NCI-H2227 (cell line): ENCODE measurements around the gene KLK7.

Experiments used
- DNase-seq: peaks from one replicate; lab custom pipeline; 2025; ENCODE audit not compliant: unreplicated experiment; lab: John Stamatoyannopoulos, UW

Gene KLK7

GRCh38 chr19:50939596-50939995, 44.1 kb downstream of the KLK7 start:
- no peak for DNase-seq

- DNase-seq: no peak
Observed at GRCh38 chr19:50933640-50934039, 50.1 kb downstream of the KLK7 start.

- no peak for DNase-seq
Observed at GRCh38 chr19:50932690-50933083, 51.0 kb downstream of the KLK7 start.

DNA sequence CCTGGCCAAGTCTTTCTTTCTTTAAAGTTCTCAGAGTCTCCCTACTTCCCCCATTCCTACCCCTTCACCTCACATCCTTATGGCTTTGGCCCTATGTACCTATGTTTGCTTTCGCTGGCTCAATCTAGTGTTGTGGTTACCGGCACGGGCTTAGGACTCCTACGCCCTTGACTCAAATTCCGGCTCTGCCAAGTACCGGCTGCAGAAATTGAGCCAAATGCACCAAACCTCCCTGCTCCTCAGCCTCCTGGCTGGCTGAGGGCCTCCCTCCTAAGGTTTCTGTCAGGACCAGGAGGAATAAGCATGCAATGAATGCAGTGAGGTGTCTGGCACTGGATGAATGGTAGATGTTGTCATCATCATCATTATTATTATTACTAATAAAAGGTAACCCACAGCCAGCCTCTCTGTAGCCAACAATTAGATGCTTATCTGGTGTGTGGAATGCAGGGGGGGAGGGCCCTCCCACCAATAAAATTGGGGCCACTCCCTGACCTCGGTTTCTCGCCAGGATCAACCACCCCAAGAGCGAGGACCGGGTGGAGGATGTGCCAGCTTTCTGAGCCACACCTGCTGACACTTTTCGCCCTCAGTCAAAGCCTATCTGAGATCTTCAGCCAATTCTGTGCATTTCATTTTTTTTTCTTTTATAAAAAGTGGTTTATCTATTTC, 51.6 kb downstream of the KLK7 start:
- no peak for DNase-seq

DNA sequence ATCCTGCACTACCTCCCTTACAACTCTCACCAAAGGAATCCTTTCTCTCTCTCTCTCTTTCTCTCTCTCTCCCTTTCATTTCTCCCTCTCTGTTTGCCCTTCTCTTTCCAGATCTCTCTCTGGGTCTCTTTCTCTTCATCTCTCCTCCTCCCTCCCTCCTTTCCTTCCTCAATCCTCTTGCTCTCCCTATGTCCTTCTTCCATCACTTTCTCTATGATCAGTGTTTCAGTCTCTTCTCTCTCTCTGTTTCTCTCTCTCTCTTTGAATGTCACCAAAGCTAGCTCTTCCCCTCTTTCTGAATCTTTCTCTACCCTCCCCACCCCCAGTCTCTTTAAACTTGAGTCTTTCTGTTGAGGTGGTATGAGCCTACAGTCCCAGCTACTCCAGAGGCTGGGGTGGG, 52.7 kb downstream of the KLK7 start:
- no peak for DNase-seq

- no peak for DNase-seq
Observed at GRCh38 chr19:50928831-50929230, 54.9 kb downstream of the KLK7 start.
